ENCODE data around the gene SLC17A7.

The SLC17A7 gene

GRCh38 chr19:49440439-49441209 lies 703 bp downstream of the SLC17A7 start:
- TF ChIP-seq CTCF (conservative IDR thresholded peaks at IDR 0.05) (no peak), ZFX (IDR thresholded peaks at IDR 0.05) (no peak)
- H3K27ac ChIP-seq, result no peak overlapping the region

- no peak overlapping the region for H3K27ac ChIP-seq
- TF ChIP-seq ZFX (IDR thresholded peaks at IDR 0.05) (no peak), CTCF (conservative IDR thresholded peaks at IDR 0.05) (no peak)
Observed at GRCh38 chr19:49439836-49440235, 1.5 kb downstream of the SLC17A7 start.

- no peak for TF ChIP-seq CTCF (conservative IDR thresholded peaks at IDR 0.05)
- no peak for TF ChIP-seq ZFX (IDR thresholded peaks at IDR 0.05)
- no peak overlapping the region for H3K27ac ChIP-seq
Observed at GRCh38 chr19:49438261-49438660, 3.1 kb downstream of the SLC17A7 start.

- TF ChIP-seq ZFX (IDR thresholded peaks at IDR 0.05), result no peak
- TF ChIP-seq CTCF (conservative IDR thresholded peaks at IDR 0.05), result no peak
- no peak overlapping the region for H3K27ac ChIP-seq
Observed at GRCh38 chr19:49437231-49437630, 4.1 kb downstream of the SLC17A7 start.

GRCh38 chr19:49436381-49437017 lies 4.8 kb downstream of the SLC17A7 start:
- TF ChIP-seq CTCF (conservative IDR thresholded peaks at IDR 0.05), result no peak
- TF ChIP-seq ZFX (IDR thresholded peaks at IDR 0.05), result no peak
- no peak overlapping the region for H3K27ac ChIP-seq

- no peak for TF ChIP-seq ZFX (IDR thresholded peaks at IDR 0.05)
- TF ChIP-seq CTCF (conservative IDR thresholded peaks at IDR 0.05), result no peak
- H3K27ac ChIP-seq, result no peak overlapping the region
Observed at GRCh38 chr19:49435670-49436069, 5.7 kb downstream of the SLC17A7 start.

- TF ChIP-seq ZFX (IDR thresholded peaks at IDR 0.05) (no peak), CTCF (conservative IDR thresholded peaks at IDR 0.05) (no peak)
- H3K27ac ChIP-seq, result no peak overlapping the region
Observed at GRCh38 chr19:49434907-49435583, 6.3 kb downstream of the SLC17A7 start.

Measured in C4-2B (cell line).